ENCODE data around the gene OXLD1.
A peak's percentile ranks its signal among the peaks of the same experiment; 100 is the strongest.

OXLD1 gene

GRCh38 chr17:81666342-81667191 lies at the start of gene OXLD1, which contains the start of gene CCDC137:
OXLD1 (minus strand) TSS chr17:81666605; CDS start chr17:81666577, 28 bp downstream.
CCDC137 (plus strand) TSS chr17:81666737; CDS start chr17:81666767, 30 bp downstream.
- H3K4me1 Mint-ChIP-seq: peaks cover 32% of the 10 kb centered on the region
- DNase-seq (ENCODE audit: low spot score in 2 of 2): peak; percentile 85 to 95

GRCh38 chr17:81715107-81715871 lies 48.9 kb upstream of the OXLD1 start:
- ATAC-seq: no peak

More at GRCh38 chr17:81666342-81667191, at the start of gene OXLD1, which contains the start of gene CCDC137:
- Mint-ChIP-seq H3K36me3 (peaks cover 74% of the 10 kb centered on the region), H3K27ac (peak within 1 kb of the TSS; percentile 96), H3K4me3 (peak within 1 kb of the TSS; percentile 91), H3K9me3 (no peaks in the 10 kb centered on the region)
- ATAC-seq: peak; percentile 95

GRCh38 chr17:81714412-81715106 lies 48.2 kb upstream of the OXLD1 start:
- H3K4me3 Mint-ChIP-seq: peak overlapping the region; percentile 16

More at GRCh38 chr17:81715107-81715871, 48.9 kb upstream of the OXLD1 start:
- DNase-seq (ENCODE audit: low spot score in 2 of 2): no peak
- peaks cover 21% of the 10 kb centered on the region for H3K36me3 Mint-ChIP-seq
- no peak overlapping the region for H3K4me3 Mint-ChIP-seq
- H3K27ac Mint-ChIP-seq: no peak overlapping the region
- H3K4me1 Mint-ChIP-seq: peaks cover 14% of the 10 kb centered on the region
- no peaks in the 10 kb centered on the region for H3K9me3 Mint-ChIP-seq

GRCh38 chr17:81713556-81714411 lies 47.4 kb upstream of the OXLD1 start:
- Mint-ChIP-seq H3K4me3 (peak overlapping the region; percentile 81), H3K36me3 (peaks cover 23% of the 10 kb centered on the region), H3K9me3 (no peaks in the 10 kb centered on the region), H3K27ac (no peak overlapping the region), H3K4me1 (peaks cover 17% of the 10 kb centered on the region)
- DNase-seq (ENCODE audit: low spot score in 2 of 2): no peak
- no peak for ATAC-seq

More at GRCh38 chr17:81714412-81715106, 48.2 kb upstream of the OXLD1 start:
- Mint-ChIP-seq H3K9me3 (no peaks in the 10 kb centered on the region), H3K36me3 (peaks cover 23% of the 10 kb centered on the region), H3K4me1 (peaks cover 17% of the 10 kb centered on the region), H3K27ac (no peak overlapping the region)
- DNase-seq (ENCODE audit: low spot score in 2 of 2) (no peak), ATAC-seq (no peak)

- ATAC-seq (no peak), DNase-seq (ENCODE audit: low spot score in 2 of 2) (no peak)
- peak overlapping the region; percentile 81 for H3K4me3 Mint-ChIP-seq
- peak overlapping the region; percentile 58 for H3K27ac Mint-ChIP-seq
- H3K9me3 Mint-ChIP-seq: no peaks in the 10 kb centered on the region
- H3K36me3 Mint-ChIP-seq: peaks cover 23% of the 10 kb centered on the region
- peaks cover 17% of the 10 kb centered on the region for H3K4me1 Mint-ChIP-seq
These were observed 46.7 kb upstream of the OXLD1 start for GRCh38 chr17:81713004-81713555.

- ATAC-seq (peak; percentile 31), DNase-seq (ENCODE audit: low spot score in 2 of 2) (no peak)
- Mint-ChIP-seq H3K9me3 (no peaks in the 10 kb centered on the region), H3K4me1 (peaks cover 17% of the 10 kb centered on the region), H3K27ac (peak overlapping the region; percentile 58), H3K4me3 (peak overlapping the region; percentile 81), H3K36me3 (peaks cover 27% of the 10 kb centered on the region)
These were observed 46.1 kb upstream of the OXLD1 start for GRCh38 chr17:81712468-81713003.

GRCh38 chr17:81711814-81712467 lies 45.5 kb upstream of the OXLD1 start, which contains the start of gene SLC25A10:
SLC25A10 (plus strand) TSS chr17:81712284; CDS start chr17:81712427, 143 bp downstream.
- Mint-ChIP-seq H3K9me3 (no peaks in the 10 kb centered on the region), H3K4me3 (peak within 1 kb of the TSS; percentile 81), H3K36me3 (peaks cover 33% of the 10 kb centered on the region), H3K4me1 (peaks cover 17% of the 10 kb centered on the region), H3K27ac (peak within 1 kb of the TSS; percentile 79)
- DNase-seq (ENCODE audit: low spot score in 2 of 2): peak; percentile 80 to 91
- ATAC-seq: peak; percentile 91

- Mint-ChIP-seq H3K27ac (peak overlapping the region; percentile 79), H3K4me3 (peak overlapping the region; percentile 74), H3K4me1 (peaks cover 28% of the 10 kb centered on the region), H3K36me3 (peaks cover 46% of the 10 kb centered on the region), H3K9me3 (no peaks in the 10 kb centered on the region)
- no peak for DNase-seq (ENCODE audit: low spot score in 2 of 2)
- ATAC-seq: no peak
These were observed 44.3 kb upstream of the OXLD1 start for GRCh38 chr17:81710514-81711308.

GRCh38 chr17:81708739-81709185 lies 42.4 kb upstream of the OXLD1 start:
- no peak overlapping the region for H3K4me3 Mint-ChIP-seq
- ATAC-seq (no peak), DNase-seq (ENCODE audit: low spot score in 2 of 2) (no peak)
- no peaks in the 10 kb centered on the region for H3K9me3 Mint-ChIP-seq
- no peak overlapping the region for H3K27ac Mint-ChIP-seq
- H3K36me3 Mint-ChIP-seq: peaks cover 65% of the 10 kb centered on the region
- peaks cover 43% of the 10 kb centered on the region for H3K4me1 Mint-ChIP-seq

GRCh38 chr17:81707725-81708646 lies 41.6 kb upstream of the OXLD1 start:
- ATAC-seq: no peak
- no peak for DNase-seq (ENCODE audit: low spot score in 2 of 2)
- H3K4me1 Mint-ChIP-seq: peaks cover 42% of the 10 kb centered on the region
- H3K9me3 Mint-ChIP-seq: no peaks in the 10 kb centered on the region
- H3K4me3 Mint-ChIP-seq: no peak overlapping the region
- H3K36me3 Mint-ChIP-seq: peaks cover 70% of the 10 kb centered on the region
- no peak overlapping the region for H3K27ac Mint-ChIP-seq

- DNase-seq (ENCODE audit: low spot score in 2 of 2): no peak
- no peak for ATAC-seq
- Mint-ChIP-seq H3K9me3 (no peaks in the 10 kb centered on the region), H3K4me3 (no peak overlapping the region), H3K4me1 (peaks cover 44% of the 10 kb centered on the region), H3K27ac (no peak overlapping the region), H3K36me3 (peaks cover 74% of the 10 kb centered on the region)
These were observed 40.6 kb upstream of the OXLD1 start for GRCh38 chr17:81706757-81707624.
